Ishikawa (cell line): Measurements from ENCODE around the gene EDDM13.

Source experiments
- CEBPB ChIP-seq: IDR thresholded peaks from 2 replicates; pipeline ENCODE4 v1.6.1; 2012
- CREB1 ChIP-seq: IDR thresholded peaks from 2 replicates; pipeline ENCODE4 v1.6.1; 2012; ENCODE audit warnings: low read depth
- EGR1 ChIP-seq: IDR thresholded peaks from 2 replicates; pipeline ENCODE4 v1.6.1; 2012
- EP300 ChIP-seq: IDR thresholded peaks from 2 replicates; pipeline ENCODE4 v1.6.1; 2012; ENCODE audit warnings: borderline replicate concordance
- FOXM1 ChIP-seq: IDR thresholded peaks from 2 replicates; pipeline ENCODE4 v1.6.1; 2012; ENCODE audit warnings: low read depth, borderline replicate concordance
- NFIC ChIP-seq: IDR thresholded peaks from 2 replicates; pipeline ENCODE4 v1.6.1; 2012
- RAD21 ChIP-seq: IDR thresholded peaks from 2 replicates; pipeline ENCODE4 v1.6.1; 2012; ENCODE audit warnings: low read depth
- REST ChIP-seq: IDR thresholded peaks from 2 replicates; pipeline ENCODE4 v1.6.1; 2012; ENCODE audit warnings: low read depth, mild to moderate bottlenecking
- TAF1 ChIP-seq: IDR thresholded peaks from 2 replicates; pipeline ENCODE4 v1.6.1; 2012; ENCODE audit warnings: low read depth, mild to moderate bottlenecking
- TCF12 ChIP-seq: IDR thresholded peaks from 2 replicates; pipeline ENCODE4 v1.6.1; 2012; ENCODE audit warnings: low read depth
- YY1 ChIP-seq: IDR thresholded peaks from 2 replicates; pipeline ENCODE4 v1.6.1; 2012; ENCODE audit warnings: low read depth
- TF ChIP-seq, protein P1 (sequence below): IDR thresholded peaks from 2 replicates; pipeline ENCODE4 v1.6.1; 2012
- TF ChIP-seq, protein P2 (sequence below): IDR thresholded peaks from 2 replicates; pipeline ENCODE4 v1.6.1; 2012

DNA sequence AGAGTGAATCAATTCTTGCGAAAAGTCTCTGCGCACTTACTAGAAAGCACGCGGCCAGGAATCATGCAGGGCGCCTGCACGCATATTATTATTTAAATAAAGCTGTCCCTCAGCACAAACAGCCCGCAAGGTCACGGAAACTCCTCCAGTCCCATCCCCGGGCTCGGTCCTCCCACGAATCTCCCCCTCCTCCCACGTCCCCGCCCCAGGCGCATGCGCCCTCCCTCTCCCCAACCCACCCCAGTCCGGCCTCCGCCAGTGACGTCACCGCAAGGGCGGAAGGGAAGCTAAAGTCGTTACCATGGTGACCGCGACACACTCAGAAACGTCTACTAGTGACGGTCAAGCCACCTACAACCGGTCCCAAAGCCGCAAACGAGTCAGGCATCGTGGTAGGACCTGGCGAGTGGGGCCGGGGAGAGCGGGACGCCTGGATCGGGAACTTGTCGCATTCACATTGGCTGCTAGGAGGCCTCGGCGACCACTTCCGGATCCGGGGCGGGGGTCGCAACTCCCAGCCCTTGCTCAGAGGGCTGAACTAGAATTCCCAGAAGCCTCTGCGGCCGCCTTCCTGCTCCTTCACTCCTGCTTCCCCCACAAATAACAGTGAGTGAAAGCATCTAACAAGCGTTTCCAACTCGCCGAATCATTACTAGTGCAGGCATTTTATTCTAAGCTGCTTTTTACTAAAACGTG lies 42.0 kb downstream of the EDDM13 start, which contains the start of gene ZSCAN5A:
- TF ChIP-seq, protein P1, sequence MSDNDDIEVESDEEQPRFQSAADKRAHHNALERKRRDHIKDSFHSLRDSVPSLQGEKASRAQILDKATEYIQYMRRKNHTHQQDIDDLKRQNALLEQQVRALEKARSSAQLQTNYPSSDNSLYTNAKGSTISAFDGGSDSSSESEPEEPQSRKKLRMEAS = peak; percentile 55
- peak; percentile 31; the same call in 1 of the 2 replicates for TF ChIP-seq TCF12
- no peak for TF ChIP-seq CEBPB
- no peak for TF ChIP-seq EP300
- TF ChIP-seq YY1 = 0 out of 2 replicates have a peak, but pooled peaks have one; percentile 34
- TF ChIP-seq TAF1 = no peak
- TF ChIP-seq EGR1 = peak; percentile 60; the same call in 1 of the 2 replicates
- TF ChIP-seq CREB1 = peak; percentile 74
- peak; percentile 55; the same call in 1 of the 2 replicates for TF ChIP-seq FOXM1
- no peak for TF ChIP-seq RAD21
- no peak for TF ChIP-seq REST
- TF ChIP-seq, protein P2, sequence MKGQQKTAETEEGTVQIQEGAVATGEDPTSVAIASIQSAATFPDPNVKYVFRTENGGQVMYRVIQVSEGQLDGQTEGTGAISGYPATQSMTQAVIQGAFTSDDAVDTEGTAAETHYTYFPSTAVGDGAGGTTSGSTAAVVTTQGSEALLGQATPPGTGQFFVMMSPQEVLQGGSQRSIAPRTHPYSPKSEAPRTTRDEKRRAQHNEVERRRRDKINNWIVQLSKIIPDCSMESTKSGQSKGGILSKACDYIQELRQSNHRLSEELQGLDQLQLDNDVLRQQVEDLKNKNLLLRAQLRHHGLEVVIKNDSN = 0 out of 2 replicates have a peak, but pooled peaks have one; percentile 3
- TF ChIP-seq NFIC = no peak
